HEK293 (cell line): ENCODE data around the gene BCAS3.

ENCODE experiments used
- CTCF ChIA-PET: fragments of 350-600 bp; formaldehyde crosslinking; extraction: SDS; loops from one replicate; lab custom pipeline; 2021; ENCODE audit warnings: antibody characterized with exemption; lab: Yijun Ruan, JAX
- POLR2A ChIA-PET: fragments of 300-600 bp; formaldehyde crosslinking; extraction: SDS; loops from one replicate; lab custom pipeline; 2020; ENCODE audit warnings: antibody characterized with exemption, inconsistent platforms; lab: Yijun Ruan, JAX
- H3K27ac ChIP-seq: fragments of 200-500 bp; sonication (Bioruptor generic); 2 replicates; pipeline ENCODE4 v1.5.1; 2014; ENCODE audit warnings: low read depth, low read length, control low read depth, inconsistent platforms; ENCODE audit errors: extremely low read depth
- H3K36me3 ChIP-seq, 2 experiments: fragments of 200-500 bp in 1 of 2; sonication (Bioruptor generic) in 1 of 2; 1 replicate in 1 of 2; 2 replicates in 1 of 2; pipeline ENCODE4 v1.5.1; 2014 to 2017; ENCODE audit warnings: inconsistent platforms in 2 of 2, low read length in 2 of 2; ENCODE audit not compliant: control insufficient read depth in 2 of 2, insufficient read depth in 1 of 2
- H3K4me1 ChIP-seq: fragments of 200-500 bp; sonication (Bioruptor generic); 2 replicates; pipeline ENCODE4 v1.5.1; 2014; ENCODE audit warnings: mild to moderate bottlenecking, low read length, inconsistent platforms; ENCODE audit not compliant: control insufficient read depth, insufficient read depth
- H3K4me3 ChIP-seq: 2 replicates; pipeline ENCODE4 v1.5.1; 2011; ENCODE audit warnings: low read depth, mild to moderate bottlenecking, control low read depth, low read length, moderate library complexity
- H3K9me3 ChIP-seq: fragments of 200-500 bp; sonication (Bioruptor generic); 2 replicates; pipeline ENCODE4 v1.5.1; 2014; ENCODE audit warnings: low read depth, low read length, inconsistent platforms; ENCODE audit not compliant: control insufficient read depth, insufficient read depth
- HOXA7 ChIP-seq: sonication (generic); formaldehyde crosslinking; IDR thresholded peaks from 2 replicates; pipeline ENCODE4 v1.8.1; 2022; ENCODE audit warnings: missing genetic modification reagents, borderline replicate concordance
- KLF10 ChIP-seq: fragments of 450-650 bp; IDR thresholded peaks from 2 replicates; pipeline ENCODE4 v1.5.1; 2018; ENCODE audit warnings: missing biosample characterization, mild to moderate bottlenecking, missing genetic modification characterization
- ZNF146 ChIP-seq: fragments of 450-650 bp; formaldehyde crosslinking; IDR thresholded peaks from 2 replicates; pipeline ENCODE4 v1.5.1; 2016; ENCODE audit warnings: missing biosample characterization, missing genetic modification characterization
- ZNF248 ChIP-seq: fragments of 450-650 bp; formaldehyde crosslinking; IDR thresholded peaks from 2 replicates; pipeline ENCODE4 v1.5.1; 2017; ENCODE audit warnings: missing biosample characterization, missing genetic modification characterization
- ZNF324 ChIP-seq: fragments of 450-650 bp; formaldehyde crosslinking; IDR thresholded peaks from 2 replicates; pipeline ENCODE4 v1.5.1; 2016; ENCODE audit warnings: missing biosample characterization, missing genetic modification characterization
- ZNF521 ChIP-seq: fragments of 450-650 bp; formaldehyde crosslinking; IDR thresholded peaks from 2 replicates; pipeline ENCODE4 v1.5.1; 2017; ENCODE audit warnings: missing biosample characterization, mild to moderate bottlenecking, missing genetic modification characterization
- ZNF530 ChIP-seq: fragments of 450-650 bp; formaldehyde crosslinking; IDR thresholded peaks from 2 replicates; pipeline ENCODE4 v1.5.1; 2016; ENCODE audit warnings: low read depth, missing biosample characterization, missing genetic modification characterization
- ZNF585B ChIP-seq: fragments of 450-650 bp; formaldehyde crosslinking; IDR thresholded peaks from 2 replicates; pipeline ENCODE4 v1.5.1; 2016; ENCODE audit warnings: missing biosample characterization, missing genetic modification characterization
- ZNF600 ChIP-seq: fragments of 450-650 bp; formaldehyde crosslinking; IDR thresholded peaks from 2 replicates; pipeline ENCODE4 v1.5.1; 2016; ENCODE audit warnings: missing biosample characterization, missing genetic modification characterization
- ZNF658 ChIP-seq: fragments of 450-650 bp; formaldehyde crosslinking; IDR thresholded peaks from 2 replicates; pipeline ENCODE4; 2016; ENCODE audit warnings: missing biosample characterization, missing genetic modification characterization
- ZNF660 ChIP-seq: fragments of 450-650 bp; IDR thresholded peaks from 2 replicates; pipeline ENCODE4 v1.5.1; 2018; ENCODE audit warnings: missing biosample characterization, mild to moderate bottlenecking, missing genetic modification characterization
- ZNF664 ChIP-seq: fragments of 450-650 bp; formaldehyde crosslinking; IDR thresholded peaks from 2 replicates; pipeline ENCODE4 v1.5.1; 2016; ENCODE audit warnings: missing biosample characterization, missing genetic modification characterization
- ZNF747 ChIP-seq: fragments of 450-650 bp; formaldehyde crosslinking; IDR thresholded peaks from 2 replicates; pipeline ENCODE4 v1.5.1; 2016; ENCODE audit warnings: missing biosample characterization, missing genetic modification characterization
- ZNF777 ChIP-seq: fragments of 450-650 bp; formaldehyde crosslinking; IDR thresholded peaks from 2 replicates; pipeline ENCODE4 v1.5.1; 2017; ENCODE audit warnings: missing biosample characterization, missing genetic modification characterization, borderline replicate concordance
- ZSCAN23 ChIP-seq: fragments of 450-650 bp; formaldehyde crosslinking; IDR thresholded peaks from 2 replicates; pipeline ENCODE4 v1.5.1; 2016; ENCODE audit warnings: missing biosample characterization, missing genetic modification characterization
- TF ChIP-seq, protein P1 (sequence below): fragments of 450-650 bp; formaldehyde crosslinking; IDR thresholded peaks from 2 replicates; pipeline ENCODE4 v1.5.1; 2016; ENCODE audit warnings: missing biosample characterization, missing genetic modification characterization
- TF ChIP-seq, protein P2 (sequence below): fragments of 450-650 bp; IDR thresholded peaks from 2 replicates; pipeline ENCODE4 v1.5.1; 2018; ENCODE audit warnings: missing biosample characterization, missing genetic modification characterization
- TF ChIP-seq, protein P3 (sequence below): fragments of 450-650 bp; formaldehyde crosslinking; IDR thresholded peaks from 2 replicates; pipeline ENCODE4 v1.5.1; 2016; ENCODE audit warnings: missing biosample characterization, missing genetic modification characterization
- TF ChIP-seq, protein P4 (sequence below): fragments of 450-650 bp; formaldehyde crosslinking; IDR thresholded peaks from 2 replicates; pipeline ENCODE4 v1.5.1; 2017; ENCODE audit warnings: missing biosample characterization, missing genetic modification characterization

Gene BCAS3

DNA sequence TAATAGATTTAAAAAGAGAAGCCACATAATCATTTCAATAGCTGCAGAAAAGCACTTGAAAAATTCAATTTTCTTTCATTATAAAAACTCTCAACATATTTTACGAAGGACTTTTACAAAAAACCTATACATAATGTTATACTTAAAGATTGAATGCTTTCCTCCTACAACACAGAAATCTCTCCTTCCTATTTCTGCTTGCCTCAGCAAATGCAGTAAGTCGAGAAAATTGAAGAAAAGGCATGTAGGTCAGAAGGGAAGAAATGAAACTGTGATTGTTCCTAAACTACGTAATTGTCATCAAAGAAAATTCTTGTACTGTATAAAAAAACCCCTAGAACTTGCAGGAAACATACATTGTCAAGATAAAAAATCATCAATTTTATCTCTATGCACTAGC is 267.1 kb downstream of the BCAS3 start (continued):
- TF ChIP-seq, protein P1, sequence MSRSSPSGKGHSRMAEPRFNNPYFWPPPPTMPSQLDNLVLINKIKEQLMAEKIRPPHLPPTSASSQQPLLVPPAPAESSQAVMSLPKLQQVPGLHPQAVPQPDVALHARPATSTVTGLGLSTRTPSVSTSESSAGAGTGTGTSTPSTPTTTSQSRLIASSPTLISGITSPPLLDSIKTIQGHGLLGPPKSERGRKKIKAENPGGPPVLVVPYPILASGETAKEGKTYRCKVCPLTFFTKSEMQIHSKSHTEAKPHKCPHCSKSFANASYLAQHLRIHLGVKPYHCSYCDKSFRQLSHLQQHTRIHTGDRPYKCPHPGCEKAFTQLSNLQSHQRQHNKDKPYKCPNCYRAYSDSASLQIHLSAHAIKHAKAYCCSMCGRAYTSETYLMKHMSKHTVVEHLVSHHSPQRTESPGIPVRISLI = no peak
- TF ChIP-seq ZNF747 (tag by site-specific recombination) = no peak

DNA sequence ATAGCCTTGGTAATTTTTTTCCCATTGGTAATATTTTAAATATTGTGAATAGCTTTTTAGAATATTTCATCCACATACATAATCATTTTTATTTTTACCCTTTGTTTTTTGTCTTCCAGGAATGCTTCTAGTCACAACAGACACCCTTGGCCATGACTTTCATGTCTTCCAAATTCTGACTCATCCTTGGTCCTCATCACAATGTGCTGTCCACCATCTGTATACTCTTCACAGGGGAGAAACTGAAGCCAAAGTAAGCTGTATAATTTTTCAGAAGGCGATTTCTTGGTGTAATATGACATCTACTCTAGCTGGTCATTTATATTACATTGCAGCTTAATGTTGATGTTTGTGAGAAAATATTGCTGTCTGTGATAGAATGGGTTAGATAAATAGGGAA is 269.4 kb downstream of the BCAS3 start:
- Histone ChIP-seq H3K36me3 (peaks cover 7 to 12% of the 10 kb centered on the region in 2 experiments), H3K4me3 (no peak overlapping the region), H3K9me3 (no peaks in the 10 kb centered on the region)
- TF ChIP-seq, protein P2, sequence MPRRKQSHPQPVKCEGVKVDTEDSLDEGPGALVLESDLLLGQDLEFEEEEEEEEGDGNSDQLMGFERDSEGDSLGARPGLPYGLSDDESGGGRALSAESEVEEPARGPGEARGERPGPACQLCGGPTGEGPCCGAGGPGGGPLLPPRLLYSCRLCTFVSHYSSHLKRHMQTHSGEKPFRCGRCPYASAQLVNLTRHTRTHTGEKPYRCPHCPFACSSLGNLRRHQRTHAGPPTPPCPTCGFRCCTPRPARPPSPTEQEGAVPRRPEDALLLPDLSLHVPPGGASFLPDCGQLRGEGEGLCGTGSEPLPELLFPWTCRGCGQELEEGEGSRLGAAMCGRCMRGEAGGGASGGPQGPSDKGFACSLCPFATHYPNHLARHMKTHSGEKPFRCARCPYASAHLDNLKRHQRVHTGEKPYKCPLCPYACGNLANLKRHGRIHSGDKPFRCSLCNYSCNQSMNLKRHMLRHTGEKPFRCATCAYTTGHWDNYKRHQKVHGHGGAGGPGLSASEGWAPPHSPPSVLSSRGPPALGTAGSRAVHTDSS (tag by site-specific recombination) = no peak
- TF ChIP-seq, protein P3, sequence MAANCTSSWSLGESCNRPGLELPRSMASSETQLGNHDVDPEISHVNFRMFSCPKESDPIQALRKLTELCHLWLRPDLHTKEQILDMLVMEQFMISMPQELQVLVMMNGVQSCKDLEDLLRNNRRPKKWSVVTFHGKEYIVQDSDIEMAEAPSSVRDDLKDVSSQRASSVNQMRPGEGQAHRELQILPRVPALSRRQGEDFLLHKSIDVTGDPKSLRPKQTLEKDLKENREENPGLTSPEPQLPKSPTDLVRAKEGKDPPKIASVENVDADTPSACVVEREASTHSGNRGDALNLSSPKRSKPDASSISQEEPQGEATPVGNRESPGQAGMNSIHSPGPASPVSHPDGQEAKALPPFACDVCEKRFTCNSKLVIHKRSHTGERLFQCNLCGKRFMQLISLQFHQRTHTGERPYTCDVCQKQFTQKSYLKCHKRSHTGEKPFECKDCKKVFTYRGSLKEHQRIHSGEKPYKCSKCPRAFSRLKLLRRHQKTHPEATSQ (tag by site-specific recombination) = no peak
- TF ChIP-seq ZNF747 (tag by site-specific recombination) (no peak), ZNF664 (tag by site-specific recombination) (no peak), ZNF777 (tag by site-specific recombination) (no peak), ZSCAN23 (no peak)
- TF ChIP-seq, protein P4, sequence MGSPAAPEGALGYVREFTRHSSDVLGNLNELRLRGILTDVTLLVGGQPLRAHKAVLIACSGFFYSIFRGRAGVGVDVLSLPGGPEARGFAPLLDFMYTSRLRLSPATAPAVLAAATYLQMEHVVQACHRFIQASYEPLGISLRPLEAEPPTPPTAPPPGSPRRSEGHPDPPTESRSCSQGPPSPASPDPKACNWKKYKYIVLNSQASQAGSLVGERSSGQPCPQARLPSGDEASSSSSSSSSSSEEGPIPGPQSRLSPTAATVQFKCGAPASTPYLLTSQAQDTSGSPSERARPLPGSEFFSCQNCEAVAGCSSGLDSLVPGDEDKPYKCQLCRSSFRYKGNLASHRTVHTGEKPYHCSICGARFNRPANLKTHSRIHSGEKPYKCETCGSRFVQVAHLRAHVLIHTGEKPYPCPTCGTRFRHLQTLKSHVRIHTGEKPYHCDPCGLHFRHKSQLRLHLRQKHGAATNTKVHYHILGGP = 0 out of 2 replicates have a peak, but pooled peaks have one; percentile 25
- TF ChIP-seq, all 188 proteins: peak for 1
- POLR2A ChIA-PET = interaction anchor here (0.6 kb wide), 1 partner anchor 93 kb away, joined by 6 read pairs; no protein-coding TSS in a partner anchor
- CTCF ChIA-PET = interaction anchor here (0.6 to 1.0 kb wide), 4 partner anchors 25 to 807 kb away, joined by 3 to 5 read pairs (median 3); no protein-coding TSS in a partner anchor
- Histone ChIP-seq H3K4me1 (no peaks in the 10 kb centered on the region), H3K27ac (no peak overlapping the region)

DNA sequence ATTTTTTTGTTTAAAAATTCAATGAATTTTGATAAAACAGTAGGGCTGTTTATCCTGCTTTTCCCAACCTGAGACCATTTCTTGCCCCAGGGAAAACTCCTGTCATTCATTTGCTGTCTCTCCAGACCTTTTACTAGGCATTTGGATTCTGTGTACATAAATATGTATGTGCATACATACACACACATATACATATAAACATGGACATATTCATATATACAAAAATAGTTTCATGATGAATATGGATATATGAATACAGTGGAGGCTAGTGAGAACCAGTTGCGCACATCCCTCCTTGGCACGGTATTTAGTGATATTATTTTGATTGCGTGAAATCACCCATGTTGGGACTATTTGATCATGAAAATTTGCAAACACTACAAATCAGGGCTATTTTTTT is 269.9 kb downstream of the BCAS3 start:
- TF ChIP-seq ZNF324 (tag by site-specific recombination) (no peak), ZNF248 (tag by site-specific recombination) (no peak), HOXA7 (CRISPR knock-in tag) (no peak), ZNF660 (no peak), ZNF530 (tag by site-specific recombination) (no peak), ZNF600 (tag by site-specific recombination) (no peak), ZNF585B (no peak)
- Histone ChIP-seq H3K4me3 (no peak overlapping the region), H3K4me1 (no peaks in the 10 kb centered on the region), H3K9me3 (no peaks in the 10 kb centered on the region), H3K27ac (no peak overlapping the region), H3K36me3 (peaks cover 7 to 12% of the 10 kb centered on the region in 2 experiments)
- CTCF ChIA-PET = no interaction called here
- POLR2A ChIA-PET = no interaction called here

DNA sequence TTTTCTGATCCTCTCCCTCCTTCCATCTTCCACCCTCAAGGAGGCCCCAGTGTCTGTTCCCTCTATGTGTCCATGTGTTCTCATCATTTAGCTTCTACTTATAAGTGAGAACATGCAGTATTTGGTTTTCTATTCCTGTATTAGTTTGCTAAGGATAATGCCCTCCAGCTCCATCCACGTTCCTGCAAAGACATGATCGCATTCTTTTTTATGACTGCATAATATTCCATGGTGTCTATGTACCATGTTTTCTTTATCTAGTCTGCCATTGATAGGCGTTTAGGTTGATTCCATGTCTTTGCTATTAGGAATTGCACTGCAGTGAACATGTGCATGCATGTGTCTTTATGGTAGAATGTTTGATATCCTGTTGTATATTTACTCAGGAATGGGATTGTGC is 275.1 kb downstream of the BCAS3 start:
- Histone ChIP-seq H3K4me3 (no peak overlapping the region), H3K27ac (no peak overlapping the region), H3K9me3 (no peaks in the 10 kb centered on the region), H3K4me1 (no peaks in the 10 kb centered on the region), H3K36me3 (peaks cover under 1 to 12% of the 10 kb centered on the region in 2 experiments)
- ChIA-PET POLR2A (no interaction called here), CTCF (interaction anchor here (1.0 kb wide), 1 partner anchor 19 kb away, joined by 3 read pairs; no protein-coding TSS in a partner anchor)
- no peak for TF ChIP-seq ZNF658 (tag by site-specific recombination)
- TF ChIP-seq ZNF146 (tag by site-specific recombination) = peak; percentile 61
- TF ChIP-seq ZNF664 (tag by site-specific recombination) = no peak
- no peak for TF ChIP-seq KLF10 (tag by site-specific recombination)
- TF ChIP-seq ZNF521 (tag by site-specific recombination) = no peak
- TF ChIP-seq, all 188 proteins: peak for 1
